Memory B cell (primary cell): Measurements from ENCODE around the gene ARID4B.
A peak's percentile ranks its signal among the peaks of the same experiment; 100 is the strongest.
"Not testable (repeated sequence)": the region's sequence is repeated elsewhere in the genome, so short reads cannot be mapped to it uniquely, and the experiment has no call there.

ENCODE experiments used
- ATAC-seq: fragments of 150-1000 bp; cut with Tn5 transposase; 2 replicates; pipeline ENCODE4 v1.10.0; 2021; ENCODE audit warnings: low read depth, mild to moderate bottlenecking, moderate library complexity
- DNase-seq, 2 donors: peaks; one replicate each; pipeline ENCODE4 v3.0.0; 2022; ENCODE audit warnings: low spot score in 2 of 2
- H3K27ac Mint-ChIP-seq: one replicate; pipeline ENCODE4 v1.8.0; 2022; ENCODE audit warnings: mild to moderate bottlenecking, moderate library complexity, mixed read lengths
- H3K27me3 Mint-ChIP-seq: one replicate; pipeline ENCODE4 v1.8.0; 2022; ENCODE audit warnings: mixed read lengths
- H3K36me3 Mint-ChIP-seq: one replicate; pipeline ENCODE4 v1.8.0; 2022; ENCODE audit warnings: mild to moderate bottlenecking, mixed read lengths
- H3K4me1 Mint-ChIP-seq: one replicate; pipeline ENCODE4 v1.8.0; 2022; ENCODE audit warnings: mixed read lengths
- H3K4me3 Mint-ChIP-seq: one replicate; pipeline ENCODE4 v1.8.0; 2022; ENCODE audit warnings: mild to moderate bottlenecking, moderate library complexity, mixed read lengths
- H3K9me3 Mint-ChIP-seq: one replicate; pipeline ENCODE4 v1.8.0; 2022; ENCODE audit warnings: mixed read lengths

The ARID4B gene

GRCh38 chr1:235278915-235279292 is 49.1 kb downstream of the ARID4B start:
- peaks cover 40% of the 10 kb centered on the region for H3K4me1 Mint-ChIP-seq
- H3K4me3 Mint-ChIP-seq: no peak overlapping the region
- no peak for DNase-seq
- H3K9me3 Mint-ChIP-seq: no peaks in the 10 kb centered on the region
- H3K27ac Mint-ChIP-seq: peak overlapping the region; percentile 45
- H3K27me3 Mint-ChIP-seq: no peaks in the 10 kb centered on the region
- peaks cover 3% of the 10 kb centered on the region for H3K36me3 Mint-ChIP-seq
- no peak for ATAC-seq

- Mint-ChIP-seq H3K4me3 (no peak overlapping the region), H3K27ac (peak overlapping the region; percentile 45), H3K9me3 (no peaks in the 10 kb centered on the region), H3K4me1 (peaks cover 44% of the 10 kb centered on the region), H3K27me3 (no peaks in the 10 kb centered on the region), H3K36me3 (peaks cover 3% of the 10 kb centered on the region)
- DNase-seq (no peak), ATAC-seq (no peak)
Measured at GRCh38 chr1:235278233-235278914, 49.6 kb downstream of the ARID4B start.

GRCh38 chr1:235277709-235278108 is 50.3 kb downstream of the ARID4B start:
- H3K9me3 Mint-ChIP-seq: no peaks in the 10 kb centered on the region
- H3K36me3 Mint-ChIP-seq: peaks cover 3% of the 10 kb centered on the region
- peaks cover 49% of the 10 kb centered on the region for H3K4me1 Mint-ChIP-seq
- H3K4me3 Mint-ChIP-seq: no peak overlapping the region
- ATAC-seq (no peak), DNase-seq (no peak)
- no peaks in the 10 kb centered on the region for H3K27me3 Mint-ChIP-seq
- H3K27ac Mint-ChIP-seq: peak overlapping the region; percentile 67

- Mint-ChIP-seq H3K4me3 (peak overlapping the region; percentile 14), H3K4me1 (peaks cover 50% of the 10 kb centered on the region)
- ATAC-seq: no peak
Measured at GRCh38 chr1:235275836-235276235, 52.1 kb downstream of the ARID4B start.

GRCh38 chr1:235275223-235275622 is 52.8 kb downstream of the ARID4B start:
- Mint-ChIP-seq H3K4me1 (peaks cover 50% of the 10 kb centered on the region), H3K9me3 (no peaks in the 10 kb centered on the region), H3K27ac (peak overlapping the region; percentile 79), H3K4me3 (peak overlapping the region; percentile 24), H3K27me3 (no peaks in the 10 kb centered on the region), H3K36me3 (peaks cover under 1% of the 10 kb centered on the region)
- DNase-seq (peak in 1 of 2 donors; percentile 41), ATAC-seq (peak; percentile 84)

More at GRCh38 chr1:235275836-235276235, 52.1 kb downstream of the ARID4B start:
- no peaks in the 10 kb centered on the region for H3K27me3 Mint-ChIP-seq
- no peak for DNase-seq
- H3K36me3 Mint-ChIP-seq: peaks cover 3% of the 10 kb centered on the region
- H3K27ac Mint-ChIP-seq: peak overlapping the region; percentile 79
- H3K9me3 Mint-ChIP-seq: no peaks in the 10 kb centered on the region

GRCh38 chr1:235272851-235273250 is 55.1 kb downstream of the ARID4B start:
- Mint-ChIP-seq H3K36me3 (peaks cover 2% of the 10 kb centered on the region), H3K9me3 (no peaks in the 10 kb centered on the region), H3K4me3 (no peak overlapping the region), H3K27me3 (no peaks in the 10 kb centered on the region), H3K4me1 (peaks cover 45% of the 10 kb centered on the region), H3K27ac (no peak overlapping the region)
- DNase-seq: no peak
- no peak for ATAC-seq

GRCh38 chr1:235270625-235271024 is 57.4 kb downstream of the ARID4B start:
- H3K27ac Mint-ChIP-seq: peak overlapping the region; percentile 73
- peak overlapping the region; percentile 55 for H3K4me3 Mint-ChIP-seq
- H3K36me3 Mint-ChIP-seq: peaks cover 4% of the 10 kb centered on the region
- H3K4me1 Mint-ChIP-seq: peaks cover 47% of the 10 kb centered on the region
- DNase-seq (peak in 1 of 2 donors; percentile 19), ATAC-seq (peak; percentile 57)
- H3K27me3 Mint-ChIP-seq: no peaks in the 10 kb centered on the region
- no peaks in the 10 kb centered on the region for H3K9me3 Mint-ChIP-seq

GRCh38 chr1:235269990-235270389 is 58.0 kb downstream of the ARID4B start:
- DNase-seq, H3K27me3 Mint-ChIP-seq, H3K4me3 Mint-ChIP-seq, H3K9me3 Mint-ChIP-seq, ATAC-seq, H3K36me3 Mint-ChIP-seq: not testable (repeated sequence)
- peak overlapping the region; percentile 73 for H3K27ac Mint-ChIP-seq
- peaks cover 42% of the 10 kb centered on the region for H3K4me1 Mint-ChIP-seq

GRCh38 chr1:235268379-235269125 is 59.4 kb downstream of the ARID4B start:
- peak overlapping the region; percentile 81 for H3K27ac Mint-ChIP-seq
- no peak for DNase-seq
- H3K9me3 Mint-ChIP-seq: no peaks in the 10 kb centered on the region
- H3K36me3 Mint-ChIP-seq: peaks cover 4% of the 10 kb centered on the region
- ATAC-seq: no peak
- H3K27me3 Mint-ChIP-seq: no peaks in the 10 kb centered on the region
- peaks cover 43% of the 10 kb centered on the region for H3K4me1 Mint-ChIP-seq
- H3K4me3 Mint-ChIP-seq: no peak overlapping the region

- DNase-seq: no peak
- Mint-ChIP-seq H3K27ac (peak overlapping the region; percentile 82), H3K9me3 (no peaks in the 10 kb centered on the region), H3K36me3 (peaks cover 4% of the 10 kb centered on the region), H3K4me3 (no peak overlapping the region), H3K27me3 (no peaks in the 10 kb centered on the region), H3K4me1 (peaks cover 34% of the 10 kb centered on the region)
- ATAC-seq: no peak
Measured at GRCh38 chr1:235266967-235267366, 61.0 kb downstream of the ARID4B start.

- no peaks in the 10 kb centered on the region for H3K9me3 Mint-ChIP-seq
- H3K4me3 Mint-ChIP-seq: no peak overlapping the region
- peak overlapping the region; percentile 82 for H3K27ac Mint-ChIP-seq
- ATAC-seq (no peak), DNase-seq (no peak)
- H3K36me3 Mint-ChIP-seq: peaks cover 4% of the 10 kb centered on the region
- peaks cover 32% of the 10 kb centered on the region for H3K4me1 Mint-ChIP-seq
- H3K27me3 Mint-ChIP-seq: no peaks in the 10 kb centered on the region
Measured at GRCh38 chr1:235266325-235266724, 61.7 kb downstream of the ARID4B start.

- Mint-ChIP-seq H3K27ac (peak overlapping the region; percentile 82), H3K4me3 (no peak overlapping the region), H3K27me3 (no peaks in the 10 kb centered on the region), H3K36me3 (peaks cover 4% of the 10 kb centered on the region), H3K4me1 (peaks cover 33% of the 10 kb centered on the region), H3K9me3 (no peaks in the 10 kb centered on the region)
- ATAC-seq (no peak), DNase-seq (no peak)
Measured at GRCh38 chr1:235265900-235266299, 62.1 kb downstream of the ARID4B start.

- Mint-ChIP-seq H3K4me1 (peaks cover 33% of the 10 kb centered on the region), H3K4me3 (no peak overlapping the region), H3K9me3 (no peaks in the 10 kb centered on the region), H3K27ac (peak overlapping the region; percentile 38), H3K36me3 (peaks cover 4% of the 10 kb centered on the region), H3K27me3 (no peaks in the 10 kb centered on the region)
- ATAC-seq (no peak), DNase-seq (no peak)
Measured at GRCh38 chr1:235264327-235264726, 63.7 kb downstream of the ARID4B start.

- Mint-ChIP-seq H3K9me3 (no peaks in the 10 kb centered on the region), H3K36me3 (no peaks in the 10 kb centered on the region), H3K4me3 (no peak overlapping the region), H3K4me1 (peaks cover 30% of the 10 kb centered on the region), H3K27ac (no peak overlapping the region), H3K27me3 (no peaks in the 10 kb centered on the region)
- no peak for ATAC-seq
- no peak for DNase-seq
Measured at GRCh38 chr1:235262539-235262938, 65.4 kb downstream of the ARID4B start.
